ENCODE measurements around the gene ZNF407. TPM values are rescaled to one million over a fixed set of nuclear protein-coding genes. Genes with fewer than 3 reads are reported as not detected.

ZNF407 gene
- total RNA-seq, 1 experiment from 2014 or later: 5.9 TPM

GRCh38 chr18:75053028-75053629 is 455.5 kb downstream of the ZNF407 start:
- DNase-seq (ENCODE audit: low read depth): no peak

GRCh38 chr18:75054046-75054445 is 456.4 kb downstream of the ZNF407 start:
- DNase-seq (ENCODE audit: low read depth): no peak

GRCh38 chr18:75054611-75055010 is 456.9 kb downstream of the ZNF407 start:
- DNase-seq (ENCODE audit: low read depth): no peak

- no peak for DNase-seq (ENCODE audit: low read depth)
Observed at GRCh38 chr18:75057169-75057960, 459.7 kb downstream of the ZNF407 start.

GRCh38 chr18:75060185-75060584 is 462.5 kb downstream of the ZNF407 start:
- no peak for DNase-seq (ENCODE audit: low read depth)

GRCh38 chr18:75062297-75062886 is 464.7 kb downstream of the ZNF407 start:
- DNase-seq (ENCODE audit: low read depth): no peak

- DNase-seq (ENCODE audit: low read depth): no peak
Observed at GRCh38 chr18:75063196-75063595, 465.5 kb downstream of the ZNF407 start.

- DNase-seq (ENCODE audit: low read depth): no peak
Observed at GRCh38 chr18:75063615-75064512, 466.2 kb downstream of the ZNF407 start.

- DNase-seq (ENCODE audit: low read depth): no peak
Observed at GRCh38 chr18:75064513-75064905, 466.8 kb downstream of the ZNF407 start.

- DNase-seq (ENCODE audit: low read depth): no peak
Observed at GRCh38 chr18:75065251-75066000, 467.8 kb downstream of the ZNF407 start.

GRCh38 chr18:75066021-75066880 is 468.6 kb downstream of the ZNF407 start:
- DNase-seq (ENCODE audit: low read depth): no peak

- no peak for DNase-seq (ENCODE audit: low read depth)
Observed at GRCh38 chr18:75066936-75067335, 469.3 kb downstream of the ZNF407 start.

GRCh38 chr18:75067996-75068645 is 470.5 kb downstream of the ZNF407 start:
- no peak for DNase-seq (ENCODE audit: low read depth)

- DNase-seq (ENCODE audit: low read depth): no peak
Observed at GRCh38 chr18:75068682-75069435, 471.2 kb downstream of the ZNF407 start.

GRCh38 chr18:75070235-75070624 is 472.6 kb downstream of the ZNF407 start:
- no peak for DNase-seq (ENCODE audit: low read depth)

- peak; percentile 66 for DNase-seq (ENCODE audit: low read depth)
Observed at GRCh38 chr18:75070625-75071483, 473.2 kb downstream of the ZNF407 start.

GRCh38 chr18:75071484-75071785 is 473.8 kb downstream of the ZNF407 start:
- no peak for DNase-seq (ENCODE audit: low read depth)

Measured in Daoy (cell line).